CD8-positive, alpha-beta memory T cell (primary cell): ENCODE data around the gene GABRR1. TPM values are rescaled to one million over a fixed set of nuclear protein-coding genes. Genes with fewer than 3 reads are reported as not detected.

Experiments
- CTCF ChIA-PET: fragments of 350-600 bp; sonication (Branson Sonifier 250); formaldehyde crosslinking; loops from one replicate; lab custom pipeline; 2021; ENCODE audit warnings: antibody characterized with exemption; lab: Charles Lee
- POLR2A ChIA-PET: fragments of 350-600 bp; sonication (Branson Sonifier 250); formaldehyde crosslinking; loops from one replicate; lab custom pipeline; 2021; ENCODE audit warnings: antibody characterized with exemption; lab: Charles Lee
- DNase-seq, 5 donors: peaks; one replicate each; pipeline versions ENCODE4 v3.0.0 to v3.0.0-alpha.2; 2020 to 2022; ENCODE audit warnings: mixed read lengths in 1 of 5
- H3K27ac ChIP-seq: one replicate; pipeline ENCODE4 v1.7.0; 2013; ENCODE audit warnings: low read depth, mild to moderate bottlenecking, low read length, moderate library complexity
- H3K27me3 ChIP-seq: 2 replicates; pipeline ENCODE4 v1.7.0; 2013; ENCODE audit warnings: low read length, mild to moderate bottlenecking; ENCODE audit not compliant: insufficient read depth, poor library complexity, severe bottlenecking
- H3K36me3 ChIP-seq: 2 replicates; pipeline ENCODE4 v1.7.0; 2013; ENCODE audit warnings: mild to moderate bottlenecking, low read length, moderate library complexity; ENCODE audit not compliant: insufficient read depth
- H3K4me1 ChIP-seq: 2 replicates; pipeline ENCODE4 v1.7.0; 2013; ENCODE audit warnings: mild to moderate bottlenecking, low read length, moderate library complexity; ENCODE audit not compliant: insufficient read depth
- H3K4me3 ChIP-seq: 2 replicates; pipeline ENCODE4 v1.7.0; 2013; ENCODE audit warnings: mild to moderate bottlenecking, low read length
- H3K9me3 ChIP-seq: 2 replicates; pipeline ENCODE4 v1.7.0; 2013; ENCODE audit warnings: mild to moderate bottlenecking, low read length
- H3K27ac Mint-ChIP-seq, 8 donors: one replicate each; pipeline ENCODE4 v1.8.0; 2020 to 2021; ENCODE audit warnings: mixed read lengths in 8 of 8, mild to moderate bottlenecking in 6 of 8, inconsistent platforms in 3 of 8, moderate library complexity in 3 of 8
- H3K27me3 Mint-ChIP-seq, 2 donors: one replicate each; pipeline ENCODE4 v1.8.0; 2020 to 2021; ENCODE audit warnings: mixed read lengths in 2 of 2, mild to moderate bottlenecking in 1 of 2, moderate library complexity in 1 of 2
- H3K36me3 Mint-ChIP-seq, 3 donors: one replicate each; pipeline ENCODE4 v1.8.0; 2020 to 2021; ENCODE audit warnings: mixed read lengths in 3 of 3, inconsistent platforms in 1 of 3, mild to moderate bottlenecking in 1 of 3
- H3K4me1 Mint-ChIP-seq, 3 donors: one replicate each; pipeline ENCODE4 v1.8.0; 2020 to 2021; ENCODE audit warnings: mixed read lengths in 3 of 3, inconsistent platforms in 1 of 3, mild to moderate bottlenecking in 1 of 3
- H3K4me3 Mint-ChIP-seq, 7 donors: one replicate each; pipeline ENCODE4 v1.8.0; 2020 to 2021; ENCODE audit warnings: mixed read lengths in 7 of 7, mild to moderate bottlenecking in 6 of 7, moderate library complexity in 4 of 7, inconsistent platforms in 2 of 7
- H3K9me3 Mint-ChIP-seq, 5 donors: one replicate each; pipeline ENCODE4 v1.8.0; 2020 to 2022; ENCODE audit warnings: mixed read lengths in 5 of 5, mild to moderate bottlenecking in 3 of 5, moderate library complexity in 2 of 5, inconsistent platforms in 1 of 5
- polyA plus RNA-seq: library from polyadenylated mRNA; unstranded; fragments of 300-500 nt; fragmentation: Illumina TruSeq; gene quantifications from one replicate; pipeline ENCODE4 v1.2.3, GENCODE V29; 2021
- total RNA-seq, 2 experiments: library from RNA; stranded (reverse); gene quantifications; one replicate each; pipeline ENCODE4 v1.2.3, GENCODE V29; 2021

Gene GABRR1
- total and polyA plus RNA-seq, 3 experiments from 2014 or later = not detected

- Histone ChIP-seq H3K27me3 (no peaks in the 10 kb centered on the region), H3K9me3 (no peaks in the 10 kb centered on the region), H3K36me3 (no peaks in the 10 kb centered on the region), H3K4me1 (no peaks in the 10 kb centered on the region), H3K27ac (no peak overlapping the region), H3K4me3 (no peak overlapping the region)
- peak overlapping the region in 1 of 7 donors; percentile 1 for H3K4me3 Mint-ChIP-seq
- POLR2A ChIA-PET = no interaction called here
- CTCF ChIA-PET = interaction anchor here (1.2 to 1.5 kb wide), 2 partner anchors 9 to 158 kb away, joined by 3 read pairs; no protein-coding TSS in a partner anchor
- H3K27ac Mint-ChIP-seq = peak overlapping the region in 1 of 8 donors; percentile 78
- peaks cover 0 to 3% (median 1%) of the 10 kb centered on the region in 3 donors for H3K36me3 Mint-ChIP-seq
- no peaks in the 10 kb centered on the region for H3K9me3 Mint-ChIP-seq
- DNase-seq = no peak
- no peaks in the 10 kb centered on the region for H3K27me3 Mint-ChIP-seq
- H3K4me1 Mint-ChIP-seq = peaks cover 2 to 12% (median 5%) of the 10 kb centered on the region in 3 donors
These were observed 76.6 kb downstream of the GABRR1 start for GRCh38 chr6:89140347-89141156.

GRCh38 chr6:89139509-89140346 lies 77.4 kb downstream of the GABRR1 start:
- no peaks in the 10 kb centered on the region for H3K27me3 ChIP-seq
- Mint-ChIP-seq H3K27me3 (no peaks in the 10 kb centered on the region), H3K36me3 (peaks cover 0 to 4% (median 0%) of the 10 kb centered on the region in 3 donors), H3K9me3 (no peaks in the 10 kb centered on the region), H3K27ac (peak overlapping the region in 1 of 8 donors; percentile 23), H3K4me1 (peaks cover 0 to 4% (median 3%) of the 10 kb centered on the region in 3 donors), H3K4me3 (no peak overlapping the region)
- ChIA-PET CTCF (interaction anchor here (1.2 kb wide), 1 partner anchor 8 kb away, joined by 3 read pairs; no protein-coding TSS in a partner anchor), POLR2A (no interaction called here)
- H3K4me3 ChIP-seq = no peak overlapping the region
- H3K27ac ChIP-seq = no peak overlapping the region
- H3K36me3 ChIP-seq = no peaks in the 10 kb centered on the region
- no peaks in the 10 kb centered on the region for H3K4me1 ChIP-seq
- no peak for DNase-seq
- no peaks in the 10 kb centered on the region for H3K9me3 ChIP-seq

- Mint-ChIP-seq H3K27ac (no peak overlapping the region), H3K27me3 (no peaks in the 10 kb centered on the region), H3K9me3 (no peaks in the 10 kb centered on the region), H3K36me3 (peaks cover 0 to 4% (median 0%) of the 10 kb centered on the region in 3 donors), H3K4me1 (no peaks in the 10 kb centered on the region), H3K4me3 (no peak overlapping the region)
- Histone ChIP-seq H3K4me3 (no peak overlapping the region), H3K27me3 (no peaks in the 10 kb centered on the region), H3K9me3 (no peaks in the 10 kb centered on the region), H3K4me1 (no peaks in the 10 kb centered on the region), H3K36me3 (no peaks in the 10 kb centered on the region), H3K27ac (no peak overlapping the region)
- DNase-seq = no peak
- ChIA-PET CTCF (no interaction called here), POLR2A (no interaction called here)
These were observed 79.0 kb downstream of the GABRR1 start for GRCh38 chr6:89138173-89138572.

- POLR2A ChIA-PET = interaction anchor here (0.6 kb wide), 1 partner anchor 16 kb away, joined by 3 read pairs; no protein-coding TSS in a partner anchor
- CTCF ChIA-PET = interaction anchor here (1.5 to 1.8 kb wide), 3 partner anchors 11 to 152 kb away, joined by 4 to 5 read pairs (median 4); partner anchors contain the start of gene PM20D2
- no peaks in the 10 kb centered on the region for H3K27me3 Mint-ChIP-seq
- H3K4me1 ChIP-seq = no peaks in the 10 kb centered on the region
- no peak overlapping the region for H3K4me3 Mint-ChIP-seq
- no peak for DNase-seq
- H3K27me3 ChIP-seq = no peaks in the 10 kb centered on the region
- no peaks in the 10 kb centered on the region for H3K9me3 Mint-ChIP-seq
- H3K27ac ChIP-seq = no peak overlapping the region
- H3K4me3 ChIP-seq = no peak overlapping the region
- no peaks in the 10 kb centered on the region for H3K36me3 ChIP-seq
- H3K36me3 Mint-ChIP-seq = peaks cover 0 to 2% (median 0%) of the 10 kb centered on the region in 3 donors
- H3K9me3 ChIP-seq = no peaks in the 10 kb centered on the region
- no peak overlapping the region for H3K27ac Mint-ChIP-seq
- H3K4me1 Mint-ChIP-seq = no peaks in the 10 kb centered on the region
These were observed 82.4 kb downstream of the GABRR1 start for GRCh38 chr6:89134723-89135122.

GRCh38 chr6:89133981-89134380 lies 83.2 kb downstream of the GABRR1 start:
- no peaks in the 10 kb centered on the region for H3K4me1 ChIP-seq
- H3K36me3 ChIP-seq = no peaks in the 10 kb centered on the region
- CTCF ChIA-PET = interaction anchor here (1.3 to 1.8 kb wide), 4 partner anchors 9 to 151 kb away, joined by 3 to 5 read pairs (median 4); partner anchors contain the start of gene PM20D2
- no peak overlapping the region for H3K27ac ChIP-seq
- Mint-ChIP-seq H3K27me3 (no peaks in the 10 kb centered on the region), H3K9me3 (no peaks in the 10 kb centered on the region), H3K4me3 (no peak overlapping the region), H3K4me1 (no peaks in the 10 kb centered on the region), H3K27ac (peak overlapping the region in 1 of 8 donors; percentile 55), H3K36me3 (peaks cover 0 to 2% (median 1%) of the 10 kb centered on the region in 3 donors)
- no peaks in the 10 kb centered on the region for H3K27me3 ChIP-seq
- H3K4me3 ChIP-seq = no peak overlapping the region
- H3K9me3 ChIP-seq = no peaks in the 10 kb centered on the region
- POLR2A ChIA-PET = interaction anchor here (0.6 kb wide), 1 partner anchor 16 kb away, joined by 3 read pairs; no protein-coding TSS in a partner anchor
- DNase-seq = no peak

GRCh38 chr6:89132057-89132456 lies 85.1 kb downstream of the GABRR1 start:
- Mint-ChIP-seq H3K4me1 (no peaks in the 10 kb centered on the region), H3K27ac (no peak overlapping the region), H3K36me3 (peaks cover 0 to 10% (median 4%) of the 10 kb centered on the region in 3 donors), H3K27me3 (no peaks in the 10 kb centered on the region), H3K9me3 (peaks cover 3 to 8% (median 5%) of the 10 kb centered on the region in 5 donors), H3K4me3 (no peak overlapping the region)
- ChIA-PET POLR2A (no interaction called here), CTCF (interaction anchor here (1.1 kb wide), 1 partner anchor 8 kb away, joined by 3 read pairs; no protein-coding TSS in a partner anchor)
- Histone ChIP-seq H3K4me1 (no peaks in the 10 kb centered on the region), H3K9me3 (no peaks in the 10 kb centered on the region), H3K27ac (no peak overlapping the region), H3K27me3 (no peaks in the 10 kb centered on the region), H3K4me3 (no peak overlapping the region), H3K36me3 (no peaks in the 10 kb centered on the region)
- no peak for DNase-seq

- Mint-ChIP-seq H3K4me3 (no peak overlapping the region), H3K27me3 (no peaks in the 10 kb centered on the region), H3K27ac (no peak overlapping the region), H3K4me1 (no peaks in the 10 kb centered on the region), H3K9me3 (peaks cover 3 to 8% (median 5%) of the 10 kb centered on the region in 5 donors), H3K36me3 (peaks cover 0 to 10% (median 6%) of the 10 kb centered on the region in 3 donors)
- ChIA-PET CTCF (interaction anchor here (1.1 kb wide), 1 partner anchor 8 kb away, joined by 3 read pairs; no protein-coding TSS in a partner anchor), POLR2A (no interaction called here)
- Histone ChIP-seq H3K27ac (no peak overlapping the region), H3K9me3 (no peaks in the 10 kb centered on the region), H3K36me3 (no peaks in the 10 kb centered on the region), H3K27me3 (no peaks in the 10 kb centered on the region), H3K4me1 (no peaks in the 10 kb centered on the region), H3K4me3 (no peak overlapping the region)
- no peak for DNase-seq
These were observed 85.6 kb downstream of the GABRR1 start for GRCh38 chr6:89131599-89131998.
